Measurements from ENCODE around the gene KCNJ18. TPM values are rescaled to one million over a fixed set of nuclear protein-coding genes. Genes with fewer than 3 reads are reported as not detected.
A peak's percentile ranks its signal among the peaks of the same experiment; 100 is the strongest.
"Not testable (repeated sequence)": the region's sequence is repeated elsewhere in the genome, so short reads cannot be mapped to it uniquely, and the experiment has no call there.

KCNJ18 gene
- total and polyA plus RNA-seq, 4 donors = not detected

- not testable (repeated sequence) for H3K4me3 ChIP-seq; H3K36me3 ChIP-seq (ENCODE audit: control insufficient read depth in 4 of 4, insufficient read depth in 4 of 4, low read length in 4 of 4); H3K4me1 ChIP-seq (ENCODE audit: control insufficient read depth in 5 of 5, insufficient read depth in 5 of 5, low read length in 5 of 5); ATAC-seq (ENCODE audit: insufficient read depth, low FRiP score); H3K27ac ChIP-seq (ENCODE audit: low read depth in 1 of 2, low read length in 1 of 2); H3K9me3 ChIP-seq (ENCODE audit: control insufficient read depth in 4 of 4, insufficient read depth in 3 of 4, low read length in 3 of 4); DNase-seq; H3K9ac ChIP-seq (ENCODE audit: insufficient read depth in 1 of 2, low read length in 2 of 2); H3K27me3 ChIP-seq (ENCODE audit: control insufficient read depth in 3 of 3, insufficient read depth in 3 of 3, low read length in 2 of 3)
- 85 to 90% methylated on average over 3 of the region's 3 CpGs for WGBS, 2 donors
These were observed 18.2 kb downstream of the KCNJ18 start for GRCh38 chr17:21710486-21710885.

- no peak for DNase-seq
These were observed 18.9 kb downstream of the KCNJ18 start for GRCh38 chr17:21711182-21711581.

DNA sequence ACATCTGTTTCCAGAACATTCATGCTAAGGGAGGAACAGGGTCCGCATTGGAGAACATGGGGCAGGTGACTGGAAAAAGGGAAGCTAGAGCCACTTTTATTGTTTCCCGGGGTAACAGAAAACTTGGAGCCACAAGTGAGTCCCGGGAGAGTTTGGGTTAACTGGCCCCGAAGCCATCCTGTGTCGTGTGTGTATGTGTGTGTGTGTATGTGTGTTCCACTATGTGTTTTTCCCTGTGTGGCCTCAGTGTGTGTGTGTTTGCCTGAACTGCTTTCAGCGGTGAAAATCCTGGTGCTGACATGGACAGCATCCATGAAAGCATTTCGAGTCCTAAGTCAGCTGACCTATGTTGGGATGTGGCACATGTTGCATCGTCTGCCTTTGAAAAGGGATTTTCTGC lies 20.7 kb downstream of the KCNJ18 start:
- 71 to 73% methylated on average over 8 of the region's 8 CpGs for WGBS, 2 donors
- not testable (repeated sequence) for H3K27ac ChIP-seq (ENCODE audit: low read depth in 1 of 2, low read length in 1 of 2); H3K36me3 ChIP-seq (ENCODE audit: control insufficient read depth in 4 of 4, insufficient read depth in 4 of 4, low read length in 4 of 4); ATAC-seq (ENCODE audit: insufficient read depth, low FRiP score); H3K9me3 ChIP-seq (ENCODE audit: control insufficient read depth in 4 of 4, insufficient read depth in 3 of 4, low read length in 3 of 4); H3K4me3 ChIP-seq; DNase-seq; H3K27me3 ChIP-seq (ENCODE audit: control insufficient read depth in 3 of 3, insufficient read depth in 3 of 3, low read length in 2 of 3); H3K9ac ChIP-seq (ENCODE audit: insufficient read depth in 1 of 2, low read length in 2 of 2); H3K4me1 ChIP-seq (ENCODE audit: control insufficient read depth in 5 of 5, insufficient read depth in 5 of 5, low read length in 5 of 5)

More at GRCh38 chr17:21711182-21711581, 18.9 kb downstream of the KCNJ18 start:
- no peaks in the 10 kb centered on the region for H3K36me3 ChIP-seq (ENCODE audit: control insufficient read depth in 4 of 4, insufficient read depth in 4 of 4, low read length in 4 of 4)
- WGBS, 2 donors = 72 to 85% methylated on average over 12 of the region's 12 CpGs
- no peak overlapping the region for H3K27ac ChIP-seq (ENCODE audit: low read depth in 1 of 2, low read length in 1 of 2)
- H3K4me3 ChIP-seq = no peak overlapping the region
- H3K9ac ChIP-seq (ENCODE audit: insufficient read depth in 1 of 2, low read length in 2 of 2) = no peak overlapping the region
- H3K27me3 ChIP-seq (ENCODE audit: control insufficient read depth in 3 of 3, insufficient read depth in 3 of 3, low read length in 2 of 3) = no peaks in the 10 kb centered on the region
- TF ChIP-seq CTCF (IDR thresholded peaks at IDR 0.05; ENCODE audit: control extremely low read depth, extremely low read depth) = no peak
- H3K4me1 ChIP-seq (ENCODE audit: control insufficient read depth in 5 of 5, insufficient read depth in 5 of 5, low read length in 5 of 5) = no peaks in the 10 kb centered on the region
- no peaks in the 10 kb centered on the region for H3K9me3 ChIP-seq (ENCODE audit: control insufficient read depth in 4 of 4, insufficient read depth in 3 of 4, low read length in 3 of 4)
- no peak for ATAC-seq (ENCODE audit: insufficient read depth, low FRiP score)

DNA sequence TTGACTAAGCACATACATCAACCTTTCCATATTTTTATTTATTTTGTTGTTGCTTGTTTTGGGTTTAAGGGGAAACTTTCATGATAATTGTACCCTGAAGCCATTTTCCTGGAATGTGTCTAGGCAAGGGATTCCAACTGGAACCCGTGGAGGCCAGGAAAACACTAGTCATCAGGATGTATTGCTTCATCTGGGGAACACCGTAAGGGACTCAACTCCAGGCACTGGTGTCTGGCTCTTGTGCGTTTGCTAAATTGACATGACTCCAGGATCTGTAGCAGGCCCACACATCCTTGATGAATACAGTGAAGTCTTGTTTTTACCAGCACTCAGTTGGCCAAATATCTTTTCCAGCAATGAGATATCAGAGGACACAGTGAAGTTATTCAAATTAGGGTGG lies 21.3 kb downstream of the KCNJ18 start:
- DNase-seq; H3K9me3 ChIP-seq (ENCODE audit: control insufficient read depth in 4 of 4, insufficient read depth in 3 of 4, low read length in 3 of 4); H3K9ac ChIP-seq (ENCODE audit: insufficient read depth in 1 of 2, low read length in 2 of 2); H3K36me3 ChIP-seq (ENCODE audit: control insufficient read depth in 4 of 4, insufficient read depth in 4 of 4, low read length in 4 of 4); H3K27ac ChIP-seq (ENCODE audit: low read depth in 1 of 2, low read length in 1 of 2); H3K4me1 ChIP-seq (ENCODE audit: control insufficient read depth in 5 of 5, insufficient read depth in 5 of 5, low read length in 5 of 5); H3K4me3 ChIP-seq; H3K27me3 ChIP-seq (ENCODE audit: control insufficient read depth in 3 of 3, insufficient read depth in 3 of 3, low read length in 2 of 3); ATAC-seq (ENCODE audit: insufficient read depth, low FRiP score): not testable (repeated sequence)
- no CpG with 5 or more reads among the region's 3 CpGs for WGBS, 2 donors

DNA sequence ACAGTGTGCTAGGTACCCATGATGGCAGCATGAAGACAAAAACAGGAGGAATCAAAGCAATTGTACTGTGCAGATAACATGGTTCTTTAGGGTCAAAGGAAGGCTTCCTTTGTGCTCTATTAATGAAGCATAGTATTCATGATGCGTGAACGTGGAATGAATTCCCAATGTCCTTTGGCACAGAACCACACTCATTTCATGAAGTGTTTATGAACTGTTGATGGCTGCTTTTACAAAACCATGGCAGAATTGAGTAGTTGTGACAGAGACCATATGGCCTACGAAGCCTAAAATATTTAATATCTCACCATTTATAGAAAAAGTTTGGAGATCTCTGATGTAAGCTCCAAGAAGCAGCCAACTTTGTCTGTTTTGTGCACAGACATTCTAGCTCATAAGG lies 22.4 kb downstream of the KCNJ18 start:
- not testable (repeated sequence) for H3K4me3 ChIP-seq; H3K27me3 ChIP-seq (ENCODE audit: control insufficient read depth in 3 of 3, insufficient read depth in 3 of 3, low read length in 2 of 3); H3K9ac ChIP-seq (ENCODE audit: insufficient read depth in 1 of 2, low read length in 2 of 2); H3K9me3 ChIP-seq (ENCODE audit: control insufficient read depth in 4 of 4, insufficient read depth in 3 of 4, low read length in 3 of 4); H3K27ac ChIP-seq (ENCODE audit: low read depth in 1 of 2, low read length in 1 of 2); ATAC-seq (ENCODE audit: insufficient read depth, low FRiP score); H3K36me3 ChIP-seq (ENCODE audit: control insufficient read depth in 4 of 4, insufficient read depth in 4 of 4, low read length in 4 of 4); H3K4me1 ChIP-seq (ENCODE audit: control insufficient read depth in 5 of 5, insufficient read depth in 5 of 5, low read length in 5 of 5)
- peak; percentile 36 to 79 (median 68) for DNase-seq
- 43 to 53% methylated on average over 3 of the region's 3 CpGs for WGBS, 2 donors

DNA sequence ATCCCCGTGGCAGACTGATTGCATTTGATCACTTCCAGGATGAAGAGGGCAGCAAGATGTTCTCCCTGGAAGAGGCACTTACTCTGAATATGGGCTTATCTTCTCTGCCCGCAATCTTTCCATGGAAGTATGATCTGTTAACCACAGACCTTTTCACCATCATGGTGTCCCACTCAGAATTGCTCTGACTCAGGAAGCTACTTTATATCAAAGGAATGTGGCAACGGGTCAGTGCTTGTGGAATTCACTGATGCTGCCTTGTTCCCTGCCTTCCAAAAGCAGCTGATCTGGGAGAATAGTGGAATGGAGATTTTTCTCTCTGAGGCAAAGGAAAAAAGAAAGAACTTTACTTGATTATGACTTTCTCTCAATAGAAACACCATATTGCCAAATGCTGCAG lies 23.6 kb downstream of the KCNJ18 start:
- WGBS, 2 donors = 52 to 100% methylated on average over 1 to 2 of the region's 3 CpGs
- H3K27ac ChIP-seq (ENCODE audit: low read depth in 1 of 2, low read length in 1 of 2); H3K9ac ChIP-seq (ENCODE audit: insufficient read depth in 1 of 2, low read length in 2 of 2); H3K27me3 ChIP-seq (ENCODE audit: control insufficient read depth in 3 of 3, insufficient read depth in 3 of 3, low read length in 2 of 3); DNase-seq; H3K9me3 ChIP-seq (ENCODE audit: control insufficient read depth in 4 of 4, insufficient read depth in 3 of 4, low read length in 3 of 4); H3K4me1 ChIP-seq (ENCODE audit: control insufficient read depth in 5 of 5, insufficient read depth in 5 of 5, low read length in 5 of 5); H3K36me3 ChIP-seq (ENCODE audit: control insufficient read depth in 4 of 4, insufficient read depth in 4 of 4, low read length in 4 of 4); H3K4me3 ChIP-seq: not testable (repeated sequence)
- ATAC-seq (ENCODE audit: insufficient read depth, low FRiP score) = peak; percentile 39

DNA sequence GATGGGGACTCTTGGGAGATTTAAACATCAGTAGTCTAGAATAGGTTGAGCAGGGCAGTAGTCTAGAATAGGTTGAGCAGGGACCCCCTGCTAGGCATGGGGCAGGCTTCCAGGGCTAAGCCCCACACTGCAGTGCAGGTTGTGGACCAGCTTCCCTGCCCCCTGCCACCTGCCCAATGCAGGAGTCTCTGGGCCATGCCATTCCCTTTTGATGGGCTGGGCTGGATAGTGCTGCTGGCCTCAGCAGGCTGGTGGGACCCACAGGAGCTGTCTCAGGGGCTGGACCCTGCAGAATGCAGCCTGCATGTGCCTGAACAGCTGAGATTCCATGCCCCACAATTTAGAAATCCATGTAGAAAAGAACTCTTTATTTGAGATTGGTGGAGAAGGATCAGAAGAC lies 26.6 kb downstream of the KCNJ18 start:
- not testable (repeated sequence) for ATAC-seq (ENCODE audit: insufficient read depth, low FRiP score); H3K9ac ChIP-seq (ENCODE audit: insufficient read depth in 1 of 2, low read length in 2 of 2); DNase-seq

GRCh38 chr17:21719511-21720226 lies 27.3 kb downstream of the KCNJ18 start:
- not testable (repeated sequence) for H3K36me3 ChIP-seq (ENCODE audit: control insufficient read depth in 4 of 4, insufficient read depth in 4 of 4, low read length in 4 of 4); H3K9me3 ChIP-seq (ENCODE audit: control insufficient read depth in 4 of 4, insufficient read depth in 3 of 4, low read length in 3 of 4); H3K9ac ChIP-seq (ENCODE audit: insufficient read depth in 1 of 2, low read length in 2 of 2); H3K4me3 ChIP-seq; H3K27ac ChIP-seq (ENCODE audit: low read depth in 1 of 2, low read length in 1 of 2); DNase-seq; H3K4me1 ChIP-seq (ENCODE audit: control insufficient read depth in 5 of 5, insufficient read depth in 5 of 5, low read length in 5 of 5); H3K27me3 ChIP-seq (ENCODE audit: control insufficient read depth in 3 of 3, insufficient read depth in 3 of 3, low read length in 2 of 3); ATAC-seq (ENCODE audit: insufficient read depth, low FRiP score)
- 65 to 73% methylated on average over 12 of the region's 12 CpGs for WGBS, 2 donors

More for the DNA sequence above, 26.6 kb downstream of the KCNJ18 start:
- not testable (repeated sequence) for H3K4me3 ChIP-seq; H3K9me3 ChIP-seq (ENCODE audit: control insufficient read depth in 4 of 4, insufficient read depth in 3 of 4, low read length in 3 of 4); H3K4me1 ChIP-seq (ENCODE audit: control insufficient read depth in 5 of 5, insufficient read depth in 5 of 5, low read length in 5 of 5); H3K36me3 ChIP-seq (ENCODE audit: control insufficient read depth in 4 of 4, insufficient read depth in 4 of 4, low read length in 4 of 4); H3K27me3 ChIP-seq (ENCODE audit: control insufficient read depth in 3 of 3, insufficient read depth in 3 of 3, low read length in 2 of 3); H3K27ac ChIP-seq (ENCODE audit: low read depth in 1 of 2, low read length in 1 of 2)

Measured in lung (tissue), 12 donors.